Adipocyte (in vitro differentiated cells): ENCODE data around the gene KPNB1.
A peak's percentile ranks its signal among the peaks of the same experiment; 100 is the strongest.

Source experiments
- DNase-seq: peaks from one replicate; pipeline ENCODE4 v3.0.0-alpha.2; 2015; ENCODE audit warnings: low read depth
- H3K27me3 ChIP-seq: replicated peaks from 2 replicates; pipeline ENCODE4 v1.7.0; 2013; ENCODE audit warnings: mild to moderate bottlenecking, low read length, moderate library complexity; ENCODE audit not compliant: control insufficient read depth, insufficient read depth
- H3K36me3 ChIP-seq: 2 replicates; pipeline ENCODE4 v1.7.0; 2013; ENCODE audit warnings: low read length, mild to moderate bottlenecking, moderate library complexity; ENCODE audit not compliant: control insufficient read depth, insufficient read depth, severe bottlenecking
- H3K4me1 ChIP-seq: 2 replicates; pipeline ENCODE4 v1.7.0; 2013; ENCODE audit warnings: mild to moderate bottlenecking, low read length, moderate library complexity; ENCODE audit not compliant: control insufficient read depth, insufficient read depth
- H3K4me3 ChIP-seq: 2 replicates; pipeline ENCODE4 v1.7.0; 2013; ENCODE audit warnings: mild to moderate bottlenecking, low read length, moderate library complexity
- H3K9ac ChIP-seq: 2 replicates; pipeline ENCODE4 v1.7.0; 2013; ENCODE audit warnings: mild to moderate bottlenecking, low read length, moderate library complexity
- H3K9me3 ChIP-seq: 2 replicates; pipeline ENCODE4 v1.7.0; 2013; ENCODE audit warnings: mild to moderate bottlenecking, low read length, moderate library complexity; ENCODE audit not compliant: control insufficient read depth

Gene KPNB1

DNA sequence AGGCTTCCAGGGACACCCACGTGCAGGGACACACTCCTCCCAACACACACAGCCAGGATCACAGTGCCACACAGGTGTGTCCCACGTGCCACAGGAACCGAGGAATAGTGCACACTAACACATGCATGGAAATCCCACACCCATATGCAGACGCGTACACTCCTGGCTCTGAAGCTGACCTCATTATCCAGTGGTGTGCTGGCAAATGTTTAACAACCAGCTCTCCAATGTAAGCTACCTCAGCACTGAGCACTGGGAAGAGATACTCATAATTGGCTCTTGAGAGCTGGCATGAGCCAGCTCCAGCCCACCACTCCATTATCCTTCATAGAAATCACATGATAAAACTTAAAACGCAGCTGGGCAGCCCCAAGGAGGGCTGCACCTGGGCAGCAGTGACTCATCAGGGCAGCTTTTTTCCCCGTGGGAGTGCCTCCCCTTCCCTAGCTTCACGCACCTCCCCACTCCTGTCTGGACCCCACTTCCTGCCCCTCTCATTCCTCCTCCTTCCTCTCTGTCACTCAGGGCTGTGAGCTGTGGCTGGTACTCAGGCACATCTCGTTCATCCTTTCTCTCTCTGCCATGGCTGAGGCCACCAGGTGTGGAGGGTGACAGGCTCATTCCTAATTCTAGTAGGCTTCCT is 68.4 kb downstream of the KPNB1 start:
- Histone ChIP-seq H3K9me3 (no peaks in the 10 kb centered on the region), H3K36me3 (no peaks in the 10 kb centered on the region), H3K27me3 (peaks cover 70% of the 10 kb centered on the region), H3K4me3 (no peak overlapping the region), H3K9ac (no peak overlapping the region), H3K4me1 (peaks cover 8% of the 10 kb centered on the region)
- DNase-seq, result no peak

DNA sequence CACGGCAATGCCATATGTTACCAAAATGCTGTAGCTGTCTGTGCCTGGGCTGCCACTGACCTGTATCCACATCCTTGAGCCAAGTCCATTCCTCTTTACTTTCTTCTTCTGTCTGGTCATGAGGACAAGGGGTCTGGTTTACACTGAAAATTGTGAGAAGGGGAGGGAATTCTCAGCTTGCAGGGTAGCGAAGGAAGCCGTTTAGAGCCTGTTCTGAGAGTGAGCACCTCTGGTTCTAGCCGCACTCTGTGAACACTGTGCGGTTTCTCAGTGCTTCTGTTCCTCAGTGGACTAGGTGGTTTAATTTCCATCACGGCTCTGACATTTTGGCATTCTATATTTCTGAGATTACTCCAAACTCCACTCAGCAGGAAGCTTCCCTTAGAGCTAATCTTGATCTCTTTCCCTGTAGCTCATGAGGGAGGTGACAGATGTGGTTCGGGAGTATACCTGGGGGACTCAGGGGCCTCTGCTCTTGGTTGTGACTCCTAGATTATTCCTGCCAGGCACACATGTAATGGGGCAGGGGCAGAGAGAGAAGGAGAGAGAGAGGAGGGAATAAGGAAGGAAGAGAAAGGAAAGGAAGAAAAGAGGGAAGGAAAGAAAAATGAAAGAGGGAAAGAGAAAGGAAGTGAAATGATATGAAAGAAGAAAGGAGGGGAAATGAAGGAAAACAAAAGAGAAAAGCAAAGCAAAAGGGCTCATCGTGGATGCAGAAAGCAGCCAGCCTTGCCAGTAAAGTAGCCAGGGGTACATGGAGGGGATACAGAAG is 69.1 kb downstream of the KPNB1 start:
- peaks cover 8% of the 10 kb centered on the region for H3K4me1 ChIP-seq
- H3K36me3 ChIP-seq, result no peaks in the 10 kb centered on the region
- H3K4me3 ChIP-seq, result no peak overlapping the region
- no peaks in the 10 kb centered on the region for H3K9me3 ChIP-seq
- peaks cover 63% of the 10 kb centered on the region for H3K27me3 ChIP-seq
- DNase-seq, result peak; percentile 6
- H3K9ac ChIP-seq, result no peak overlapping the region

DNA sequence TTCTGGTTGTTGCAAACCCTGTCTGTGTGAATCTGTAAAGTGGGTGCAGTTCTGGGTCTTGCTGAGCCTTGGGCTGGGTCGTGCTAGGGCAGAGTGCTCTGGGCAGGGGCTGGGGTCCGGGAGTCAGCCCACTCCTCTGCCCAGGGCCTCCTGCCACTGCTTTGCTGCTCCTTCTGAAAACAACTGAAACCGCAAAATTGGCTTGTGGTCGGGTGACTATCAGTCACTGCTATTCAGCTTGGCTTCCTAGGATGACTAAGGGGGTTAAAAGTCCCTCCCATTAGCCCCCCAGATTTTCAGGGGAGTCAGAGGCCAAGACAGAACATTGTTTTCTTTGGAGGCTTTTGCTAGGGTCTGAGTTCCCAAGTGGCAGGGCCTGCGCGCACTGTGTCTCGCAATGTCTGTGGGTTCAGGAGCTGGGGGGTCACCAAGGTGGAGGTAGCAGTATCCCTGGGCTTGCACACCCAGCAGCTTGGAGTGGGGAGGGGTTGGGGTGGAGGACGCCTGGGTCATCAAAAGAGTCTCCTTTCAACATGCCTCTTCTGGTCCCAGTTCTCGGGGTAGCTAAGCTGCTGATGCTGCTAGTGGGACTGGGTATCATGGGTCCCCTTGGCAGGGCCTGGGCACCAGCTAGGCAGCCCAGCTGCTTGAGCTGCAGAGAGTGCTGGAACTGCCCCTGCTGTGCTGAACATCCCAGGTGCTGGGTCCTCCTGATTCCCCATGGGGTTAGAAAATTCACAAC is 69.9 kb downstream of the KPNB1 start:
- no peak overlapping the region for H3K9ac ChIP-seq
- peak; percentile 52 for DNase-seq
- H3K9me3 ChIP-seq, result no peaks in the 10 kb centered on the region
- no peak overlapping the region for H3K4me3 ChIP-seq
- peaks cover 8% of the 10 kb centered on the region for H3K4me1 ChIP-seq
- no peaks in the 10 kb centered on the region for H3K36me3 ChIP-seq
- peaks cover 62% of the 10 kb centered on the region for H3K27me3 ChIP-seq

DNA sequence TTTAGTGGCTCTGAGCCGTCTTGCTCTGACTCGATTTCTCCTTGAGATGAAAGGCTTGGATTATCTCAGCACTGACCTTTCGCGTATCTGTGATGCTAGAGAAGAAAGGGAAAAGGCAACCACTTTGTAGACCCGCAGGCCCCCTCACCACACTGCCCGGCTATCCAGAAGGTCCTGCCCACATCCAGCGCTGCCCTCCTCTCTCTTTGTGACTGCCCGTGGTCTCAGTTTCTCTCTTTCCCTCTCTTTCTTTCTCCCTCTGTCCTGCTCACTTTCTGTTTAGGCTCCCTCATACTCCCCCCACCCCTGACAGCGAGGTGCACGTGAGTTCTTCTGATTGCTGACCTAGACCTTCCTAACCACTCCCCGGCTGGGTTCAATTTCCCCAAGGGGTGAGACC is 70.5 kb downstream of the KPNB1 start:
- DNase-seq, result no peak
- Histone ChIP-seq H3K9me3 (no peaks in the 10 kb centered on the region), H3K36me3 (no peaks in the 10 kb centered on the region), H3K4me1 (peaks cover 8% of the 10 kb centered on the region), H3K9ac (no peak overlapping the region), H3K4me3 (no peak overlapping the region), H3K27me3 (peaks cover 63% of the 10 kb centered on the region)

DNA sequence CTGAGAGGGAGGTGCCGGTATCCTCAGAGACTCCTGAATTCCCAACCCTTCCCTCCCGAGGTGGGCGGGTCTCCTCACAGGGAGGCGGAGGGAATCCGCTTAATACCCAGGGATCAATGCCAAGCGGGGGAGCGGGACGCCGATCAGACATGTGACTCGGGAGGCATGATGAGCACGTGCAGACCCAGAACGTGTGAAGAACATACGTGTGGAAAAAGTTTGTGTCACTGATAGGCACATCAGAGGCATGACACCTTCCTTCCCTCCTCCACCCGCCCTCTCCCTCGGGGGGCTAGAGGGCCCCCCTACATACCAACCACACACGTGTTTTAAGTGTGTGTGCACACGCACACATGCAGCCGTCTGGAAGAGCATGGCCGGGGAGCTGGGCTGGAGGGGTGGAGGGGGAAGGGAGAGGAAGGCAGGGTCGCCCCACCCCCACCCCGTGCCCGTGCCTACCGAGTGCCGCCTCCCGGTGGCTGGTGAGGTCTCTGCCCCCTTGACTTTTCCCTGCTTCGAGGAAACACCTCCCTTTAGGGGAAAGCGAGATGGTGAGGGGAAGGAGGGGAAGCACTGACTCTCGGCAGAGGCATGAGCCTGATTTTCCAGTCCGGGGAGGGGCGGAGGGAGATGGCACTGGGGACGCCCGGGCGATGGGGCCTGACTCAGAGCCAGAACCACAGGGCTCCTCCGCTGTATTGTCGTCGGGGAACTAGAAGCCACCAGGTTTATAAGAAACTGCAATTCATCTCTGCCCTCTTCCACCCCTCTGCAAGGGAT is 71.2 kb downstream of the KPNB1 start:
- Histone ChIP-seq H3K4me1 (peaks cover 8% of the 10 kb centered on the region), H3K27me3 (peaks cover 69% of the 10 kb centered on the region), H3K9me3 (no peaks in the 10 kb centered on the region), H3K9ac (no peak overlapping the region), H3K36me3 (no peaks in the 10 kb centered on the region), H3K4me3 (no peak overlapping the region)
- peak; percentile 58 for DNase-seq

DNA sequence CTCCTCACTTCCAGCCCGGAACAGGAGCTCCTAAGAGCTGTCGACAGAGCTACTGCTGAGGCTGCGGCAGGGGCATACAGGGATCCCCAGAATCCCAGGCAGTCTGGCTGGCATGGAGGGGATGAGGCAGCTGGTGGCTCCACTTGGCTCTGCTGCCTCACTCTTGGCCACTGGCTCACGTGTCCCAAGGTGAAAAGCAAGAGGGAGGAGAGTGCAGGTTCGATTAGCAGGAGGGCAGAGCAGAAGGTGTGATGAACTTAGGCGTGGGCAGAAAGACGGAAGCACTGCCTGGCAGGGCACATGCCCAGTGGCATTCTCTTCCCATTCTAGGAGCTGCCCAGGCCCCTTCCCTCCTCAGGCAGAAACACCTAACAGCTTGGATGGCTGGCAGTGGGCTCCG is 72.0 kb downstream of the KPNB1 start:
- Histone ChIP-seq H3K27me3 (peaks cover 69% of the 10 kb centered on the region), H3K4me1 (peaks cover 8% of the 10 kb centered on the region)

DNA sequence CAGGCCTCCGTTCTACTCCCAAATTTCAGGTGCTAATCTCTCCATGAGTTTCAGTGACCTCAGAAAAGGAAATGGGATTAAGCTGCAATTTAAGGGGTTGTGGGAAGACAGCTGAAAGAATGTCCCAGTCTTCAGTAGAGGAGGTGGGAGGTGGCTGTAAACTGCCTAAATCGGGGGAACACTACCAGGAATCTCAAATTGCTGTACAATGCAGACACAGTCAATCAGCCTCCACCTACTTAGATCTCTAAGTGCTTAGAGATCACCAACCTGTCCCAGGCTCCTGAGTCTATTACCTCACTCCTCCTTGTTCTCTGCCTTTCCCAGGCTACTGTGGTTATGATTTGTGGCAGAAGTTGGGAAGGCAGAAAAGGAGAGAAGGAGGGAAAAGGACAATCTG is 75.0 kb downstream of the KPNB1 start:
- Histone ChIP-seq H3K4me1 (peaks cover under 1% of the 10 kb centered on the region), H3K4me3 (no peak overlapping the region), H3K9me3 (no peaks in the 10 kb centered on the region), H3K36me3 (no peaks in the 10 kb centered on the region), H3K27me3 (peaks cover 69% of the 10 kb centered on the region), H3K9ac (no peak overlapping the region)
- no peak for DNase-seq

More for the DNA sequence above, 72.0 kb downstream of the KPNB1 start:
- H3K36me3 ChIP-seq, result no peaks in the 10 kb centered on the region
- DNase-seq, result no peak
- no peak overlapping the region for H3K4me3 ChIP-seq
- no peak overlapping the region for H3K9ac ChIP-seq
- H3K9me3 ChIP-seq, result no peaks in the 10 kb centered on the region

DNA sequence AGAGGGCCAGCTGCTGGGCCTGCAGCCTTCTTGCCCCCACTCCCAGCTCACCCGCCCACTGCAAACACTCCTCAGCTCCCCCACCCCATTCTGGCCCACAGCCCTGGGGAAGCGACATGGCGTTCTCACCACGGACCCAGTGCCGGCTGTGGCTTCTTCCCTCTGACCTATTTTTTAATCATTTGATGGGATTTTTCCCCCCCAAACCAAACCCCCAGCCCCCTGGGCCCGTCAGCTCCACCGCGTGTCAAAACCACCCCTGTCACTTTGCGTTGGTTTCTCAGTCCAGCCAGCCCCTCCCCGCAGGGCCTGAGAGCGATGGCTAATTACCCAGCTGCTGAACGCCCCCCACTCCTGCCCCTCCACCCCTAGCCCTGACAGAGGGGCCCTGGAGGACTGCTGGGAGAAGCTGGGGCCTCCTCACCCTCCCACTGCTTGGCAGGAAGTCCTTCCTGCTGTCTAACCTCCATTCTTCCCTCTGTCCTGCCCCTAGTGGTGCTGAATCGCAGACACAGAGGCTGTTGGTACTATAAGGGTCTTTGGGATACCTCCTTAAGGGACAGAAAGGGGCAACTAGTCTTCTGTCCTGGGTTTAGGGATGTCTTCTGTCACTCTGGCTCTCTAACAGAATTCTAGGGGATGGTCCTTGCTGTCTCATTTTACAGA is 75.9 kb downstream of the KPNB1 start:
- Histone ChIP-seq H3K4me1 (no peaks in the 10 kb centered on the region), H3K4me3 (no peak overlapping the region), H3K36me3 (no peaks in the 10 kb centered on the region), H3K9me3 (no peaks in the 10 kb centered on the region), H3K27me3 (peaks cover 69% of the 10 kb centered on the region), H3K9ac (no peak overlapping the region)
- DNase-seq, result no peak

DNA sequence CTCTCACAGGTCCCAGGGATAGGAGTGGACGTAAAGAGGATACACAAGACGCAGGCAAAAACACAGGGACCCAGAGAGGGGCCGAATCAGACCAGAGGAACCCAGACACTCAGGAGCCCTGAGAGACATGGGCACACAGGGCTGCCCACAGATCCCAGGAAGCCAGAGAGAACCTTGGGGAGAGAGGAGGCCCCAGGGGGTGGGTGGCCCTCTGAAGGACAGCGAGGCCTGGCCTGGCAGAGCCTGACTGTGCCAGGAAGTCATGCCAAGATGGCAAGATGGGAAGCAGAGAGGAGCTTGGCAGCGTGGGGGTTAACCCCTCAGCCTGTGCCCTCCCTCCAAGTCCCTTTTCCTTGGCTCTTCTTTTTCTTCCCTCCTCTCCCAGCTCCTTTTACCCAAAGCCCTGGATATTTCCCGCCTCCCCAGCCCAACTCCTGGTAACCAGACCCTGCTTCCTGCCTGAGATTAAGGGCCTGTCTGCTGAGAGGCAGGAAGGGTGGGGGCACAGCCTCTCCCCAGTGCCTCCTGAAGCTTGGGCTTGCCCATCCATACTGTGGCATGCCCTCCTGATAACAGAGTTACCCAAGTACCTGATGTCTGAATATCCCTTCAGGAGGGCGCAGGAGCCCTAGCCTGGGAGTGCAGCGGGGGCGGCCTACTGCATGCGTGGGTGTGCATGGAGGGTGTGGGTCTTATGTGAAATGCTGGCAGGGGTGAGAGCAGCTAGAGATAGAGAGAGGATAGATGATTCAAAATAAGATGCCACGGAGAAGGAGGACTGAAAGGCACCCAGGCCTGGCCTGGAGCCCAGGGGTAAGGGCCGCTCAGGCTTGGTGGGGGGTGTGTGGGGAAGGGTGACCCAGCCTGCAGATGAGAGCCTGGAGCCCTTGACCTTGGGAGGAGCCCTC is 77.3 kb downstream of the KPNB1 start:
- Histone ChIP-seq H3K4me1 (no peaks in the 10 kb centered on the region), H3K27me3 (peaks cover 69% of the 10 kb centered on the region), H3K36me3 (no peaks in the 10 kb centered on the region), H3K9ac (no peak overlapping the region), H3K9me3 (no peaks in the 10 kb centered on the region), H3K4me3 (no peak overlapping the region)
- no peak for DNase-seq

DNA sequence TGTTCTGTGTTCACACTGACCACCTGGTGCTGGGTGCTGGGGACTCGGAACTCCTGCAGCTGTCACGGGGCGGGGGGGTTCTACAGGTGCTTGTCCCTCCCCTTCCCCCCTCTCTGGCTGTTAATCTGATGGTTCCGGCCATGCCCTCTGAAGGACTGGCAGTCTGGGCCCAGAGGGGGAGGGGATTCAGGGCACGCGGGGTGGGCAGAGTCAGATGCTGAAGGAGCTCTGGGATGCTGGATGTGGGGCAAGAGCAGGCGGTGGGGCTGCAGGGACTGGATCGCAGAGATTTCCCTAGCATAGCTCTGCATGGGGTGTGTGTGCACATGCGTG is 78.0 kb downstream of the KPNB1 start:
- Histone ChIP-seq H3K36me3 (no peaks in the 10 kb centered on the region), H3K9ac (no peak overlapping the region), H3K4me1 (no peaks in the 10 kb centered on the region), H3K27me3 (peaks cover 69% of the 10 kb centered on the region), H3K9me3 (no peaks in the 10 kb centered on the region), H3K4me3 (no peak overlapping the region)
- DNase-seq, result no peak
